ENCODE measurements around the gene PPP6R3. TPM values are rescaled to one million over a fixed set of nuclear protein-coding genes. Genes with fewer than 3 reads are reported as not detected.
A peak's percentile ranks its signal among the peaks of the same experiment; 100 is the strongest.

PPP6R3 gene
- total RNA-seq, 1 experiment from 2014 or later: 171 TPM

- no TSS peak for BruUV-seq (replicated peaks)
- no peaks in the 10 kb centered on the region for H3K9me2 ChIP-seq (replicated peaks; ENCODE audit: low read length)
- DNase-seq (no peak), ATAC-seq (peak; percentile 39; the same call in 1 of the 2 replicates)
- H3K9ac ChIP-seq (ENCODE audit: low read length): no peak overlapping the region
- no peak overlapping the region for H3K27ac ChIP-seq (ENCODE audit: low read length)
- H3K4me3 ChIP-seq (ENCODE audit: low read length): no peak overlapping the region
- H3K36me3 ChIP-seq (ENCODE audit: low read depth, low read length): peaks cover 41% of the 10 kb centered on the region
- intact Hi-C loops (cut with micrococcal nuclease): loop anchor here (10.0 kb wide), 1 partner anchor 46 kb away; no protein-coding TSS in a partner anchor
- CTCF ChIA-PET: no interaction called here
- no peak overlapping the region for H2AFZ ChIP-seq (ENCODE audit: low read length)
- H3K9me3 ChIP-seq (ENCODE audit: low read length): 0 out of 2 replicates have a peak, but pooled peaks cover 4% of the 10 kb centered on the region
- no peak overlapping the region for H3K4me2 ChIP-seq (ENCODE audit: low read length)
- H4K20me1 ChIP-seq (ENCODE audit: low read length): no peaks in the 10 kb centered on the region
- no peak for TF ChIP-seq EZH2 (IDR thresholded peaks at IDR 0.05; ENCODE audit: low read length, unreplicated experiment)
- no peaks in the 10 kb centered on the region for H3K27me3 ChIP-seq (ENCODE audit: low read length)
- H3F3A ChIP-seq (ENCODE audit: low read length, unreplicated experiment): no peaks in the 10 kb centered on the region
- no peaks in the 10 kb centered on the region for H3K79me2 ChIP-seq (ENCODE audit: low read length)
- POLR2A ChIA-PET (ENCODE audit: unreplicated experiment): no interaction called here
- peaks cover 8% of the 10 kb centered on the region; the same call in 1 of the 2 replicates for H3K4me1 ChIP-seq (ENCODE audit: insufficient read depth, low read length)
Observed at GRCh38 chr11:68430384-68430783, 30.2 kb upstream of the PPP6R3 start.

DNA sequence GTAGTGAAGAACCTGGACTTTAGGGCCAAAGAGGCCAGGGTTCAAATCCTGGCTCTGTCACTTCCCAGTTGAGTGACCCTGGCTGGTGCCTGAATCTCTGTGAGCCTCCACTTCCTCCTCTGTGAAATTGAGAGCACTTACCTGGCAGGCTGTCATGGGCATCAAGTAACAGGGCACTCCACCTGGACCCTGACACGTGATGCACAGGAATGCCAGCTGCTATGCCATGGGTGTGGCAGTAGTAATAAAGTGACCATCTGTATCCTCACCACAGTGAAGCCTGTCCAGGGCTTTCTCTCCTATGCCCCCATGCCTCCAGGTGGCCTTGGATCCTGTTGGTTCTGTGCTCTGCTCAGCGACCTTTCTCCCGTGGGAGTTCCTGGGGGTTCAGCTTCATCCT is 29.8 kb upstream of the PPP6R3 start:
- no TSS peak for BruUV-seq (replicated peaks)
- POLR2A ChIA-PET (ENCODE audit: unreplicated experiment): no interaction called here

DNA sequence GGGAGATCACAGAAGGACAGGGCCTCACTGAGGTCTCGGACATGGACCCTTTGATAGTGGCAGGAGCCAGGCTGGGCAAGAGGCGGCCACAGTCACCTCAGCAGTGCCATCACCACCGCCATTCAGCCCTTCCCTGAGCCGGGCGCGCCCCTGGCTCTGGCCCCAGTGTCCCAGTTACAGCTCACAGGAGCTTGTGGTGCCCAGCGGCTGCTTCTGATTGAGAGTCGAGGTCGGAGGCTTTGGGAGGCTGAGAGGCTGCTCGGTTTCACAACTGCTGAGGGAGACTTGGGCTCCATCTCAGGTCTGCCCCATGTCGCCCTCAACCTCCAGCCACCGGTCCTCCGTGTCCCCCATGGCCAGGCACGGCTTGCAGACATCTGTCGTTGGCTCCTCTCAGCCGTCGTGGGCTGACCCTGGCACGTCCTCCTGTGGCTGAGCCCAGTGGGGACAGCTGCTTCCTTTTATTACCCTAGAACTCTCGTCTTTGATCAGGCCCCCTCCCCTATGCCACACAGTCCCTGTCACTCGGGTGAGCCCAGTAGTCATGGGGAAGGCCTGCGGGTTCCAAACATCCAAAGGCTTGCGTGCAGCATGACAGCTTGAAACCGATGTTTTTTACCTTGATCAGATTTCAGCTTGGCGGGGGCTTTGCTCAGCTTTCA is 28.4 kb upstream of the PPP6R3 start:
- no peaks in the 10 kb centered on the region for H3F3A ChIP-seq (ENCODE audit: low read length, unreplicated experiment)
- H3K4me2 ChIP-seq (ENCODE audit: low read length): no peak overlapping the region
- ChIA-PET POLR2A (ENCODE audit: unreplicated experiment) (no interaction called here), CTCF (no interaction called here)
- peaks cover 14% of the 10 kb centered on the region for H3K4me1 ChIP-seq (ENCODE audit: insufficient read depth, low read length)
- no peak overlapping the region for H3K27ac ChIP-seq (ENCODE audit: low read length)
- 0 out of 2 replicates have a peak, but pooled peaks cover 4% of the 10 kb centered on the region for H3K9me3 ChIP-seq (ENCODE audit: low read length)
- H3K36me3 ChIP-seq (ENCODE audit: low read depth, low read length): peaks cover 31% of the 10 kb centered on the region
- no peaks in the 10 kb centered on the region for H3K79me2 ChIP-seq (ENCODE audit: low read length)
- no peaks in the 10 kb centered on the region for H3K9me2 ChIP-seq (replicated peaks; ENCODE audit: low read length)
- no peak overlapping the region for H3K4me3 ChIP-seq (ENCODE audit: low read length)
- TF ChIP-seq EZH2phosphoT487 (IDR thresholded peaks at IDR 0.05; ENCODE audit: borderline replicate concordance, low read length) (no peak), EZH2 (IDR thresholded peaks at IDR 0.05; ENCODE audit: low read length, unreplicated experiment) (no peak)
- TF ChIP-seq, protein P1, sequence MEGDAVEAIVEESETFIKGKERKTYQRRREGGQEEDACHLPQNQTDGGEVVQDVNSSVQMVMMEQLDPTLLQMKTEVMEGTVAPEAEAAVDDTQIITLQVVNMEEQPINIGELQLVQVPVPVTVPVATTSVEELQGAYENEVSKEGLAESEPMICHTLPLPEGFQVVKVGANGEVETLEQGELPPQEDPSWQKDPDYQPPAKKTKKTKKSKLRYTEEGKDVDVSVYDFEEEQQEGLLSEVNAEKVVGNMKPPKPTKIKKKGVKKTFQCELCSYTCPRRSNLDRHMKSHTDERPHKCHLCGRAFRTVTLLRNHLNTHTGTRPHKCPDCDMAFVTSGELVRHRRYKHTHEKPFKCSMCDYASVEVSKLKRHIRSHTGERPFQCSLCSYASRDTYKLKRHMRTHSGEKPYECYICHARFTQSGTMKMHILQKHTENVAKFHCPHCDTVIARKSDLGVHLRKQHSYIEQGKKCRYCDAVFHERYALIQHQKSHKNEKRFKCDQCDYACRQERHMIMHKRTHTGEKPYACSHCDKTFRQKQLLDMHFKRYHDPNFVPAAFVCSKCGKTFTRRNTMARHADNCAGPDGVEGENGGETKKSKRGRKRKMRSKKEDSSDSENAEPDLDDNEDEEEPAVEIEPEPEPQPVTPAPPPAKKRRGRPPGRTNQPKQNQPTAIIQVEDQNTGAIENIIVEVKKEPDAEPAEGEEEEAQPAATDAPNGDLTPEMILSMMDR (conservative IDR thresholded peaks at IDR 0.05; ENCODE audit: low read depth, low read length): no peak
- no peak overlapping the region for H3K9ac ChIP-seq (ENCODE audit: low read length)
- no peak overlapping the region for H2AFZ ChIP-seq (ENCODE audit: low read length)
- intact Hi-C loops (cut with micrococcal nuclease): loop anchor here (10.0 kb wide), 1 partner anchor 47 kb away; no protein-coding TSS in a partner anchor
- no peaks in the 10 kb centered on the region for H3K27me3 ChIP-seq (ENCODE audit: low read length)
- DNase-seq (no peak), ATAC-seq (no peak)
- BruUV-seq (replicated peaks): no TSS peak
- no peaks in the 10 kb centered on the region for H4K20me1 ChIP-seq (ENCODE audit: low read length)

More for the DNA sequence above, 29.8 kb upstream of the PPP6R3 start:
- Histone ChIP-seq H3K9me3 (ENCODE audit: low read length) (0 out of 2 replicates have a peak, but pooled peaks cover 4% of the 10 kb centered on the region), H3K79me2 (ENCODE audit: low read length) (no peaks in the 10 kb centered on the region), H2AFZ (ENCODE audit: low read length) (no peak overlapping the region), H3F3A (ENCODE audit: low read length, unreplicated experiment) (no peaks in the 10 kb centered on the region), H3K4me2 (ENCODE audit: low read length) (no peak overlapping the region), H3K4me3 (ENCODE audit: low read length) (no peak overlapping the region), H4K20me1 (ENCODE audit: low read length) (no peaks in the 10 kb centered on the region), H3K4me1 (ENCODE audit: insufficient read depth, low read length) (peaks cover 8% of the 10 kb centered on the region; the same call in 1 of the 2 replicates), H3K9me2 (replicated peaks; ENCODE audit: low read length) (no peaks in the 10 kb centered on the region), H3K9ac (ENCODE audit: low read length) (no peak overlapping the region), H3K27me3 (ENCODE audit: low read length) (no peaks in the 10 kb centered on the region), H3K27ac (ENCODE audit: low read length) (no peak overlapping the region), H3K36me3 (ENCODE audit: low read depth, low read length) (peaks cover 40% of the 10 kb centered on the region)
- ATAC-seq (peak; percentile 89), DNase-seq (peak; percentile 70)
- CTCF ChIA-PET: no interaction called here
- no peak for TF ChIP-seq EZH2phosphoT487 (IDR thresholded peaks at IDR 0.05; ENCODE audit: borderline replicate concordance, low read length)
- TF ChIP-seq EZH2 (IDR thresholded peaks at IDR 0.05; ENCODE audit: low read length, unreplicated experiment): no peak
- TF ChIP-seq, protein P1 (conservative IDR thresholded peaks at IDR 0.05; ENCODE audit: low read depth, low read length): no peak
- intact Hi-C loops (cut with micrococcal nuclease): loop anchor here (10.0 kb wide), 1 partner anchor 46 kb away; no protein-coding TSS in a partner anchor

All from PC-3 (cell line).